T-cell (primary cell): ENCODE data around the gene MCM5. TPM values are rescaled to one million over a fixed set of nuclear protein-coding genes. Genes with fewer than 3 reads are reported as not detected.
A peak's percentile ranks its signal among the peaks of the same experiment; 100 is the strongest.

Experiments used
- ATAC-seq, 4 experiments: fragments of 200-7000 bp in 3 of 4; fragments of 150-1000 bp in 1 of 4; cut with Tn5 transposase; replicated peaks in 1 of 4; 1 replicate in 3 of 4; 2 replicates in 1 of 4; pipeline ENCODE4 v1.10.0; 2021; ENCODE audit warnings: moderate library complexity in 3 of 4, mild to moderate bottlenecking in 2 of 4, moderate number of reproducible peaks in 1 of 4
- CTCF ChIA-PET, 2 donors: fragments of 300-600 bp; sonication (Branson Sonifier 250); formaldehyde crosslinking; loops; one replicate each; lab custom pipeline; 2022; ENCODE audit warnings: antibody characterized with exemption in 2 of 2; lab: Charles Lee
- POLR2A ChIA-PET, 2 donors: fragments of 300-600 bp; sonication (Branson Sonifier 250); formaldehyde crosslinking; loops; one replicate each; lab custom pipeline; 2022; ENCODE audit warnings: antibody characterized with exemption in 2 of 2; lab: Charles Lee
- DNase-seq, 35 experiments: peaks; one replicate each; pipeline versions ENCODE4 v3.0.0 to v3.0.0-alpha.2; 2013 to 2023
- H3K27ac ChIP-seq: one replicate; pipeline ENCODE4 v1.5.1; 2013; ENCODE audit warnings: low read length
- H3K27me3 ChIP-seq, 2 experiments: replicated peaks in 1 of 2; 1 replicate in 1 of 2; 2 replicates in 1 of 2; pipeline versions ENCODE4 v1.6.1 to v1.7.0; 2013; ENCODE audit warnings: low read length in 1 of 2, mixed read lengths in 1 of 2; ENCODE audit not compliant: control insufficient read depth in 2 of 2, insufficient read depth in 2 of 2; ENCODE audit errors: extremely low read depth in 1 of 2
- H3K36me3 ChIP-seq, 2 donors: 1 replicate in 1 of 2; 2 replicates in 1 of 2; pipeline versions ENCODE4 v1.6.1 to v1.7.0; 2013; ENCODE audit warnings: low read length in 1 of 2; ENCODE audit not compliant: control insufficient read depth in 2 of 2, insufficient read depth in 1 of 2; ENCODE audit errors: extremely low read depth in 1 of 2
- H3K4me1 ChIP-seq, 2 experiments: 1 replicate in 1 of 2; 2 replicates in 1 of 2; pipeline versions ENCODE4 v1.6.1 to v1.7.0; 2013; ENCODE audit warnings: low read length in 2 of 2, mixed read lengths in 1 of 2; ENCODE audit not compliant: insufficient read depth in 2 of 2, control insufficient read depth in 1 of 2; ENCODE audit errors: extremely low read depth in 1 of 2
- H3K4me3 ChIP-seq, 2 donors: 1 replicate in 1 of 2; 2 replicates in 1 of 2; pipeline versions ENCODE4 v1.5.1 to v1.7.0; 2013; ENCODE audit warnings: mild to moderate bottlenecking in 2 of 2, low read length in 1 of 2, moderate library complexity in 1 of 2; ENCODE audit not compliant: control insufficient read depth in 1 of 2; ENCODE audit errors: extremely low read depth in 1 of 2
- H3K9me3 ChIP-seq: 2 replicates; pipeline ENCODE4 v1.7.0; 2013
- H3K27ac Mint-ChIP-seq, 2 donors: one replicate each; pipeline ENCODE4 v1.8.0; 2020 to 2021; ENCODE audit warnings: mild to moderate bottlenecking in 2 of 2, mixed read lengths in 2 of 2
- H3K27me3 Mint-ChIP-seq, 2 donors: one replicate each; pipeline ENCODE4 v1.8.0; 2021 to 2022; ENCODE audit warnings: mixed read lengths in 2 of 2
- H3K36me3 Mint-ChIP-seq: one replicate; pipeline ENCODE4 v1.8.0; 2021; ENCODE audit warnings: mixed read lengths
- H3K4me1 Mint-ChIP-seq, 3 donors: one replicate each; pipeline ENCODE4 v1.8.0; 2020 to 2022; ENCODE audit warnings: mixed read lengths in 3 of 3, mild to moderate bottlenecking in 1 of 3
- H3K4me3 Mint-ChIP-seq, 3 donors: one replicate each; pipeline ENCODE4 v1.8.0; 2020 to 2022; ENCODE audit warnings: mild to moderate bottlenecking in 3 of 3, mixed read lengths in 3 of 3, moderate library complexity in 3 of 3
- H3K9me3 Mint-ChIP-seq, 3 donors: one replicate each; pipeline ENCODE4 v1.8.0; 2020 to 2022; ENCODE audit warnings: mixed read lengths in 3 of 3
- WGBS: methylation state at CpG from one replicate; pipeline ENCODE4 v1.1.5; 2013; ENCODE audit warnings: missing lambda C conversion rate; ENCODE audit not compliant: insufficient coverage; 5-methylcytosine and 5-hydroxymethylcytosine counted together
- total RNA-seq, 35 experiments: library from RNA in 6 of 35; stranded (reverse) in 6 of 35; fragments of 120-200 nt in 1 of 35; gene quantifications; one replicate each; pipeline versions ENCODE4 v1.2.1 to v1.2.4 and lab custom pipeline; 2013 to 2026

The MCM5 gene
- total RNA-seq, 5 donors from 2014 or later (not counting 1 experiment from before 2014, with no cell fraction given) = 34.7 to 66.8 (median 58.7) TPM

DNA sequence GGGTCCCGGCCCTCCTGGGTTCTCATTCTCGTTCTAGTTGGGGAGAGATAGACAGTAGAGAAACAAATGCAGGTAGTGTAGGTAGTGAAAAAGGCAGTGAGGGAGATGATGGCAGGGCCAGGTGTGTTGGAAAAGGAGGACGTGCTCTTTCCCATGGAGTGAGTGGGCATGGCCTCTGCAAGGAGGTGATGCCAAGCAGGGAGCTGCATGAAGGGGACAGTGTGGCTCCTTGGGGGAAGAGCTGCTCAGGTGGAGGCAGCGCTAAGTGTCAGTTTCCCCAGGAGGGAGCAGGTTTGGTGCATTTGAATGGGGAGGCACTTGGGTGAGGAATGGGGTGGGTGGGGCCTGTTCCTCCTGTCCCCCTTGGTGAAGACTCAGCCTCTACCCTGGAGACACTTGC is 22.2 kb downstream of the MCM5 start:
- no peaks in the 10 kb centered on the region for H3K27me3 ChIP-seq
- Mint-ChIP-seq H3K4me3 (no peak overlapping the region), H3K36me3 (peaks cover 57% of the 10 kb centered on the region), H3K9me3 (no peaks in the 10 kb centered on the region), H3K27ac (no peak overlapping the region), H3K4me1 (peaks cover 0 to 2% (median 0%) of the 10 kb centered on the region in 3 donors), H3K27me3 (no peaks in the 10 kb centered on the region)
- peaks cover 25 to 82% of the 10 kb centered on the region in 2 donors for H3K36me3 ChIP-seq
- ChIA-PET POLR2A (no interaction called here), CTCF (no interaction called here)
- 83% methylated on average over 4 of the region's 4 CpGs for WGBS
- H3K4me3 ChIP-seq = no peak overlapping the region
- H3K27ac ChIP-seq = no peak overlapping the region
- H3K4me1 ChIP-seq = peaks cover 0 to 3% of the 10 kb centered on the region in 2 experiments
- no peak for DNase-seq
- H3K9me3 ChIP-seq = no peaks in the 10 kb centered on the region
- ATAC-seq = no peak

DNA sequence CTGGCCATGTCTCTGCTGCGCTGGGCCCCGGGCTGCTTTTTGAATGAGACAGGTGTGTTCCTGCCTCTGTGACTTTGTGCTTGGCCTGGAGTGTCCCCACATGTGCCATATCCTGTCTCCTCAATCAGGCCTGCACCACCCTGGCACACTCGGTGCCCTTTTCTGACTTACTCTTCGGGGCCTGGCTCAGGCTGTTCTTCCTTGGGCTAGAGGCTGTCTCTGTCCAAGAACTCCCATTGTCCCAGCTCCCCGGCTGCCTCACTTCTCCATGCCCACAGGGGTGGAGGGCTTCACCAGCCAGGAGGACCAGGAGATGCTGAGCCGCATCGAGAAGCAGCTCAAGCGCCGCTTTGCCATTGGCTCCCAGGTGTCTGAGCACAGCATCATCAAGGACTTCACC is 23.0 kb downstream of the MCM5 start:
- POLR2A ChIA-PET = interaction anchor here in 1 of 2 donors (0.5 kb wide), 1 partner anchor 106 kb away, joined by 3 read pairs; no protein-coding TSS in a partner anchor
- Histone ChIP-seq H3K27ac (no peak overlapping the region), H3K27me3 (no peaks in the 10 kb centered on the region), H3K4me3 (no peak overlapping the region), H3K36me3 (peaks cover 21 to 75% of the 10 kb centered on the region in 2 donors), H3K9me3 (no peaks in the 10 kb centered on the region), H3K4me1 (peaks cover 0 to 3% of the 10 kb centered on the region in 2 experiments)
- H3K4me3 Mint-ChIP-seq = no peak overlapping the region
- no peaks in the 10 kb centered on the region for H3K27me3 Mint-ChIP-seq
- no peak for DNase-seq
- peaks cover 0 to 2% (median 0%) of the 10 kb centered on the region in 3 donors for H3K4me1 Mint-ChIP-seq
- CTCF ChIA-PET = no interaction called here
- no peak overlapping the region for H3K27ac Mint-ChIP-seq
- H3K36me3 Mint-ChIP-seq = peaks cover 54% of the 10 kb centered on the region
- no peaks in the 10 kb centered on the region for H3K9me3 Mint-ChIP-seq
- ATAC-seq = no peak
- 100% methylated on average over 4 of the region's 9 CpGs for WGBS

DNA sequence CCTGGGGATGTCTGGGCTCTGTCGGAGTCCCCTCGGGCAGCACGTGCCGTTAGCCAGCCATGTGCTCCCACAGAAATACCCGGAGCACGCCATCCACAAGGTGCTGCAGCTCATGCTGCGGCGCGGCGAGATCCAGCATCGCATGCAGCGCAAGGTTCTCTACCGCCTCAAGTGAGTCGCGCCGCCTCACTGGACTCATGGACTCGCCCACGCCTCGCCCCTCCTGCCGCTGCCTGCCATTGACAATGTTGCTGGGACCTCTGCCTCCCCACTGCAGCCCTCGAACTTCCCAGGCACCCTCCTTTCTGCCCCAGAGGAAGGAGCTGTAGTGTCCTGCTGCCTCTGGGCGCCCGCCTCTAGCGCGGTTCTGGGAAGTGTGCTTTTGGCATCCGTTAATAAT is 24.1 kb downstream of the MCM5 start:
- ATAC-seq = no peak
- POLR2A ChIA-PET = interaction anchor here in 1 of 2 donors (0.5 kb wide), 1 partner anchor 74 kb away, joined by 3 read pairs; no protein-coding TSS in a partner anchor
- Mint-ChIP-seq H3K36me3 (peaks cover 51% of the 10 kb centered on the region), H3K27ac (no peak overlapping the region), H3K9me3 (no peaks in the 10 kb centered on the region), H3K4me1 (peaks cover 0 to 2% (median 0%) of the 10 kb centered on the region in 3 donors), H3K27me3 (no peaks in the 10 kb centered on the region), H3K4me3 (no peak overlapping the region)
- no peak overlapping the region for H3K27ac ChIP-seq
- no peak overlapping the region for H3K4me3 ChIP-seq
- H3K9me3 ChIP-seq = no peaks in the 10 kb centered on the region
- H3K27me3 ChIP-seq = no peaks in the 10 kb centered on the region
- CTCF ChIA-PET = no interaction called here
- DNase-seq = no peak
- WGBS = 97% methylated on average over 21 of the region's 26 CpGs
- H3K36me3 ChIP-seq = peaks cover 21 to 69% of the 10 kb centered on the region in 2 donors
- peaks cover 0 to 3% of the 10 kb centered on the region in 2 experiments for H3K4me1 ChIP-seq

DNA sequence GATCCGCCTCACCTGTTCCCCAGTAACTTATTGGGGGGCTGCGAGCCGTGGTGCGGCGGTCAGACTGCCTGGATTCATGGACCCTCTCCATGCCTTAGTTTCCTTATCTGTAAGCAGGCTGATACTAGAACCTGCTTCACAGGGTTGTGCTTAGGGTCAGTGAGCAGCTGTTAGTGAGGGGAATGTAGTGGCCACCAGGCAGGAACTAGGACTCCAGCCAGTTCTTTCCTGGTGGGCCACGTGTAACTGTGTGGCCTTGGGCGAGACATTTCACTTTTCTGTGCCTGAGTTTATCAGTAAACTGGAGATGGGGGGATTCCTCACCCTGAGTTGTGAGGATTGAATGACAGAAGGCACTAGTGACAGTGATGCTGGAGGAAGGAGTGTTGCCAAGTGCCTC is 24.8 kb downstream of the MCM5 start:
- Histone ChIP-seq H3K4me1 (peaks cover 0 to 3% of the 10 kb centered on the region in 2 experiments), H3K9me3 (no peaks in the 10 kb centered on the region), H3K27me3 (no peaks in the 10 kb centered on the region), H3K36me3 (peaks cover 21 to 63% of the 10 kb centered on the region in 2 donors), H3K27ac (no peak overlapping the region), H3K4me3 (no peak overlapping the region)
- no peak overlapping the region for H3K27ac Mint-ChIP-seq
- H3K9me3 Mint-ChIP-seq = no peaks in the 10 kb centered on the region
- peaks cover 0 to 2% (median 0%) of the 10 kb centered on the region in 3 donors for H3K4me1 Mint-ChIP-seq
- 100% methylated on average over 2 of the region's 7 CpGs for WGBS
- ATAC-seq (no peak), DNase-seq (no peak)
- peaks cover 48% of the 10 kb centered on the region for H3K36me3 Mint-ChIP-seq
- no peaks in the 10 kb centered on the region for H3K27me3 Mint-ChIP-seq
- ChIA-PET POLR2A (no interaction called here), CTCF (no interaction called here)
- H3K4me3 Mint-ChIP-seq = no peak overlapping the region

DNA sequence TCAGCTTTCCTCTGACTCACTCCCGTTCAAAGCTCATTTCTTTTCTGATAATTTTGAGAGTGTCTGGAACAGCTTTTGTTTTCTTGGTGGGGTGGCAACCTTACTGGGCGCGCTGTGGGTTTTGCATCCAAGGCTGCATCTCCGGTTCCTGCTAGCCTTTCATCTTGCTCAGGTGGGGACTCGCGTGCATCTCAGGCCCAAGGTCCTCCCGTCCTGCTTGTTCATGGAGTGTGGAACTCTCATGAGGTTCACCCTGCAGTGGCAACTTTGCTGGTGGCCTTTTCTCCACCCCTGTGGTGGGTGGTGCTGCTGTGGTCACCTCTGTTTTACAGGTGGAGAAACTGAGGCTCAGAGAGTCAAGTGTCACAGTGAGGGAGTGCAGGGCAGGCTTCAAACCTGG is 25.6 kb downstream of the MCM5 start:
- ATAC-seq (no peak), DNase-seq (no peak)
- peaks cover 0 to 3% of the 10 kb centered on the region in 2 experiments for H3K4me1 ChIP-seq
- ChIA-PET CTCF (no interaction called here), POLR2A (no interaction called here)
- peaks cover 18 to 55% of the 10 kb centered on the region in 2 donors for H3K36me3 ChIP-seq
- Mint-ChIP-seq H3K9me3 (no peaks in the 10 kb centered on the region), H3K4me1 (peaks cover 0 to 2% (median 0%) of the 10 kb centered on the region in 3 donors), H3K27me3 (no peaks in the 10 kb centered on the region), H3K4me3 (no peak overlapping the region), H3K27ac (no peak overlapping the region), H3K36me3 (peaks cover 44% of the 10 kb centered on the region)
- no peaks in the 10 kb centered on the region for H3K27me3 ChIP-seq
- no peak overlapping the region for H3K27ac ChIP-seq
- no peaks in the 10 kb centered on the region for H3K9me3 ChIP-seq
- WGBS = 94% methylated on average over 6 of the region's 7 CpGs
- H3K4me3 ChIP-seq = no peak overlapping the region

DNA sequence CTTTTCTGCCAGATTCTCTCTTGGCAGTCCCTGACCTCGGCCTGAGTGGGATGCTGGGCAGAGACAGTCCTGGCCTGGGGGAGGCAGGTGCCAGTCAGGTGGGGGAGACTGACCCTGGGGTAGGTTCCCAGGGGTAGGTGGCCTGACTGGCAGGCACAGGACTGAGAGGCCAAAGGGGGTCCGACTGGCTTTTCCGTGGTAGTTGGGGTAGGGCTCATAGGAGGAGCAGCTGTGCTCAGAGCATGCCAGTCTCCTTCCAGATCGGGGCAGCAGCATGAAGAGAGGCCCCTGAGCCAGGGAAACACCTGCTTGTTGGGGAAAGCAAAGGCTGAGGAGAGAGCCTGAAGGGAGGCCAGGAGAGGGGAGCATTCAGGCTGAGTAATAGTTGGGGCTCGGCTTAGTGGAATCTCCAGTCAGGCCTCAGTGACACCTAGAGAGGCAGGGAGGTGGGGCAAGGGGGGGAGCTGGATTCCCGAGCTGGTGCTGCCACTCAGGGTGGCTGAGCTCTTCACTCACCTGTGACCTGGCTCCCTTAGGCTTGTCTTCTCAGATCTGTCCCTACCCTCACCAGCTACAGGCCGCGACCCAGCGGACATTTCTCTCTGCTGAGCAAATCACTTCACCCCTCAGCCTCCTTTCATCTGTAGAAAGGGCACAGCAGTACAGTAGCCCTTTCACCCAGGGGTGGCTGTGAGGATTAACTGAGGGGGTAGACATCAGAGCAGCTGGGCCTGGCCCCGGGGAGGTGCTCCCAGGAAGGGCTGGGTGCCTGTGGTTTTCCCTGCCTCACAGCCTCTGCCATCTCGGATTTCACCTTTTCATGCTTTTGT is 26.2 kb downstream of the MCM5 start:
- peaks cover 0 to 3% of the 10 kb centered on the region in 2 experiments for H3K4me1 ChIP-seq
- H3K4me3 Mint-ChIP-seq = no peak overlapping the region
- no peak for ATAC-seq
- H3K36me3 ChIP-seq = peaks cover 18 to 48% of the 10 kb centered on the region in 2 donors
- H3K27ac ChIP-seq = no peak overlapping the region
- no peaks in the 10 kb centered on the region for H3K27me3 ChIP-seq
- peaks cover 0 to 2% (median 0%) of the 10 kb centered on the region in 3 donors for H3K4me1 Mint-ChIP-seq
- peak overlapping the region; percentile 13 to 14 for H3K27ac Mint-ChIP-seq
- H3K27me3 Mint-ChIP-seq = no peaks in the 10 kb centered on the region
- WGBS = 91% methylated on average over 7 of the region's 11 CpGs
- peaks cover 43% of the 10 kb centered on the region for H3K36me3 Mint-ChIP-seq
- no peak for DNase-seq
- no peaks in the 10 kb centered on the region for H3K9me3 Mint-ChIP-seq
- no peaks in the 10 kb centered on the region for H3K9me3 ChIP-seq
- ChIA-PET POLR2A (no interaction called here), CTCF (no interaction called here)
- no peak overlapping the region for H3K4me3 ChIP-seq
